DOHH2 (cell line): ENCODE data around the gene KSR1.

Source experiments
- EZH2phosphoT487 ChIP-seq: fragments of 200-600 bp; sonication (generic); IDR thresholded peaks from 2 replicates; pipeline ENCODE4 v1.6.1; 2017; ENCODE audit warnings: borderline replicate concordance, mild to moderate bottlenecking, antibody characterized with exemption, low read length, moderate library complexity, mixed read lengths
- TF ChIP-seq, protein P1 (sequence below): fragments of 200-600 bp; sonication (generic); IDR thresholded peaks from one replicate; pipeline ENCODE4 v1.5.1; 2014; ENCODE audit warnings: antibody characterized with exemption, mild to moderate bottlenecking, low read depth, low read length; ENCODE audit not compliant: poor library complexity, severe bottlenecking

- TF ChIP-seq, protein P1, sequence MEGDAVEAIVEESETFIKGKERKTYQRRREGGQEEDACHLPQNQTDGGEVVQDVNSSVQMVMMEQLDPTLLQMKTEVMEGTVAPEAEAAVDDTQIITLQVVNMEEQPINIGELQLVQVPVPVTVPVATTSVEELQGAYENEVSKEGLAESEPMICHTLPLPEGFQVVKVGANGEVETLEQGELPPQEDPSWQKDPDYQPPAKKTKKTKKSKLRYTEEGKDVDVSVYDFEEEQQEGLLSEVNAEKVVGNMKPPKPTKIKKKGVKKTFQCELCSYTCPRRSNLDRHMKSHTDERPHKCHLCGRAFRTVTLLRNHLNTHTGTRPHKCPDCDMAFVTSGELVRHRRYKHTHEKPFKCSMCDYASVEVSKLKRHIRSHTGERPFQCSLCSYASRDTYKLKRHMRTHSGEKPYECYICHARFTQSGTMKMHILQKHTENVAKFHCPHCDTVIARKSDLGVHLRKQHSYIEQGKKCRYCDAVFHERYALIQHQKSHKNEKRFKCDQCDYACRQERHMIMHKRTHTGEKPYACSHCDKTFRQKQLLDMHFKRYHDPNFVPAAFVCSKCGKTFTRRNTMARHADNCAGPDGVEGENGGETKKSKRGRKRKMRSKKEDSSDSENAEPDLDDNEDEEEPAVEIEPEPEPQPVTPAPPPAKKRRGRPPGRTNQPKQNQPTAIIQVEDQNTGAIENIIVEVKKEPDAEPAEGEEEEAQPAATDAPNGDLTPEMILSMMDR = no peak
- no peak for TF ChIP-seq EZH2phosphoT487
These were observed 117.8 kb downstream of the KSR1 start for GRCh38 chr17:27573971-27574525.
